Thyroid gland (tissue), 4 donors: ENCODE data around the gene TBC1D24.

Source experiments
- CTCF ChIP-seq, 6 experiments: fragments of 200-600 bp in 3 of 6; fragments of 450-650 bp in 3 of 6; sonication (generic) in 3 of 6; IDR thresholded peaks; one replicate each; pipeline ENCODE4 v1.5.1; 2016 to 2019; ENCODE audit warnings: antibody characterized with exemption in 6 of 6, mild to moderate bottlenecking in 2 of 6, inconsistent platforms in 1 of 6, moderate library complexity in 1 of 6
- POLR2A ChIP-seq, 2 donors: fragments of 450-650 bp; IDR thresholded peaks; one replicate each; pipeline ENCODE4 v1.6.1; 2017; ENCODE audit warnings: antibody characterized with exemption in 2 of 2, mild to moderate bottlenecking in 2 of 2, moderate library complexity in 1 of 2

GRCh38 chr16:2531371-2531695, 56.4 kb downstream of the TBC1D24 start, which contains the start of gene CEMP1:
- no peak for TF ChIP-seq CTCF (IDR thresholded peaks at IDR 0.05)
- TF ChIP-seq POLR2A (IDR thresholded peaks at IDR 0.05), result no peak
